Measurements from ENCODE around the gene ACACB. TPM values are rescaled to one million over a fixed set of nuclear protein-coding genes. Genes with fewer than 3 reads are reported as not detected.

Gene ACACB
- total RNA-seq, 1 donor from 2014 or later: 6.3 TPM

GRCh38 chr12:109294286-109294796 lies 178.0 kb downstream of the ACACB start:
- Mint-ChIP-seq H3K27ac (no peak overlapping the region), H3K4me1 (no peaks in the 10 kb centered on the region), H3K36me3 (ENCODE audit: low read depth) (no peaks in the 10 kb centered on the region), H3K9me3 (no peaks in the 10 kb centered on the region), H3K4me3 (no peak overlapping the region), H3K27me3 (peaks cover 23% of the 10 kb centered on the region)
- intact Hi-C loops (cut with micrococcal nuclease): no loop called here
- no peak for ATAC-seq (ENCODE audit: low read depth)
- DNase-seq: no peak
- CTCF ChIA-PET: no interaction called here
- POLR2A ChIA-PET: no interaction called here
- no peak for TF ChIP-seq CTCF (IDR thresholded peaks at IDR 0.05)

- H3K4me3 Mint-ChIP-seq: no peak overlapping the region
- intact Hi-C loops (cut with micrococcal nuclease): no loop called here
- DNase-seq (no peak), ATAC-seq (ENCODE audit: low read depth) (no peak)
- ChIA-PET CTCF (no interaction called here), POLR2A (no interaction called here)
- H3K27ac Mint-ChIP-seq: no peak overlapping the region
- no peaks in the 10 kb centered on the region for H3K36me3 Mint-ChIP-seq (ENCODE audit: low read depth)
- no peak for TF ChIP-seq CTCF (IDR thresholded peaks at IDR 0.05)
- H3K27me3 Mint-ChIP-seq: peaks cover 19% of the 10 kb centered on the region
- H3K4me1 Mint-ChIP-seq: no peaks in the 10 kb centered on the region
- H3K9me3 Mint-ChIP-seq: no peaks in the 10 kb centered on the region
These were observed 179.5 kb downstream of the ACACB start for GRCh38 chr12:109295764-109296425.

DNA sequence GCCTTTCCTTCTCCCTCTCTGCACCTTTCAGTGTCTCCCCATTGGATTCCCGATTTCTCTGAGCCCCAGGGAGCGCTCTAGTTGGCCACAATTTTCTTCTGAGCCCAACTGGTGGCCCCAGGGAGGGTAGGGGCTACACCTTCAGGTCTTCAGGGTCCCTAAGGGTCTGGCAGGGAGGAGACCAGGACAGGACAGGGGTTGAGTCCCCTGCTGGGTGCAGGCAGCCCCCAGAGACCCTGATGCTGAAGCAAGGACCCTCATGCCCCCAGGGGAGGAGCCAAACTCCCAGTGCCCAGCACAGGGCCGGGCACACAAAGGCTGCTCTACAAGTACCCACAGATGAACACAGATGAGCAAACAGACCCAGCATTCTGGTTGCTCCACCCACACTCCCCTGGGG lies 180.0 kb downstream of the ACACB start:
- no peak for TF ChIP-seq CTCF (IDR thresholded peaks at IDR 0.05)
- intact Hi-C loops (cut with micrococcal nuclease): no loop called here
- ChIA-PET POLR2A (no interaction called here), CTCF (no interaction called here)
- H3K27me3 Mint-ChIP-seq: peaks cover 19% of the 10 kb centered on the region
- no peak overlapping the region for H3K4me3 Mint-ChIP-seq
- no peaks in the 10 kb centered on the region for H3K36me3 Mint-ChIP-seq (ENCODE audit: low read depth)
- ATAC-seq (ENCODE audit: low read depth): no peak
- H3K27ac Mint-ChIP-seq: no peak overlapping the region
- DNase-seq: no peak
- no peaks in the 10 kb centered on the region for H3K4me1 Mint-ChIP-seq
- H3K9me3 Mint-ChIP-seq: no peaks in the 10 kb centered on the region

GRCh38 chr12:109299849-109300248 lies 183.5 kb downstream of the ACACB start:
- POLR2A ChIA-PET: no interaction called here
- ATAC-seq (ENCODE audit: low read depth) (no peak), DNase-seq (no peak)
- Mint-ChIP-seq H3K4me3 (no peak overlapping the region), H3K27me3 (peaks cover 14% of the 10 kb centered on the region), H3K9me3 (no peaks in the 10 kb centered on the region), H3K27ac (no peak overlapping the region), H3K36me3 (ENCODE audit: low read depth) (no peaks in the 10 kb centered on the region), H3K4me1 (no peaks in the 10 kb centered on the region)
- CTCF ChIA-PET: no interaction called here
- no peak for TF ChIP-seq CTCF (IDR thresholded peaks at IDR 0.05)
- intact Hi-C loops (cut with micrococcal nuclease): no loop called here

GRCh38 chr12:109301643-109302168 lies 185.3 kb downstream of the ACACB start:
- TF ChIP-seq CTCF (IDR thresholded peaks at IDR 0.05): no peak
- ATAC-seq (ENCODE audit: low read depth) (no peak), DNase-seq (no peak)
- peaks cover 28% of the 10 kb centered on the region for H3K27me3 Mint-ChIP-seq
- no peak overlapping the region for H3K4me3 Mint-ChIP-seq
- H3K9me3 Mint-ChIP-seq: no peaks in the 10 kb centered on the region
- no peaks in the 10 kb centered on the region for H3K4me1 Mint-ChIP-seq
- ChIA-PET POLR2A (no interaction called here), CTCF (no interaction called here)
- intact Hi-C loops (cut with micrococcal nuclease): no loop called here
- H3K27ac Mint-ChIP-seq: no peak overlapping the region
- no peaks in the 10 kb centered on the region for H3K36me3 Mint-ChIP-seq (ENCODE audit: low read depth)
